ENCODE results near the gene GPC6. TPM values are rescaled to one million over a fixed set of nuclear protein-coding genes. Genes with fewer than 3 reads are reported as not detected.

The GPC6 gene
- total and polyA plus RNA-seq, 2 donors (not counting 1 experiment from before 2014, with no cell fraction given) = not detected

DNA sequence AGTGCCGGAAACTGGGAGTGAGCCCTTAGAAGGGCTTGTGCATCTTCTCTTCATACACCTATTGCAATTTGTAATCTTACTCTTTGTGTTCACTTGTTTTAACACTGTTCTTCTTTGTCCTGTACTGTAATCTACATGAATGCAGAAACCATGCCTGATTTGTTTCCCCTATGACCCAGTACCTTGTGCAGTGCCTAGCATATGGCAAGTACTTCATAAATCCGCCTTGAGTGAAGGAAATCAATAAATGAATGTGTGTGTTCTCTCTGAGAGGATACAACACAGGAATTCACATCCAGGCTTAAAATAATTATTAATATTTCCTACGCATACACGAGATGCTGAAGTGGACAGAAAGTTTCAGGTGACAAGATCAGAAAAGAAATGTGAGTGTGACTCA, 172.6 kb downstream of the GPC6 start:
- no peaks in the 10 kb centered on the region for H3K4me1 ChIP-seq (ENCODE audit: control insufficient read depth in 2 of 2, insufficient read depth in 2 of 2, low read length in 2 of 2)
- ATAC-seq (ENCODE audit: low read depth) = no peak
- no peak overlapping the region for H2AFZ ChIP-seq (ENCODE audit: insufficient read depth, low read depth, low read length, poor library complexity, severe bottlenecking)
- Mint-ChIP-seq H3K4me1 (no peaks in the 10 kb centered on the region), H3K27ac (no peak overlapping the region), H3K27me3 (no peaks in the 10 kb centered on the region), H3K9me3 (ENCODE audit: insufficient read depth) (peaks cover 3% of the 10 kb centered on the region), H3K4me3 (no peak overlapping the region)
- WGBS (ENCODE audit: insufficient coverage) = 80% methylated on average over 1 of the region's 4 CpGs
- intact Hi-C loops (cut with micrococcal nuclease) = no loop called here
- H3K79me2 ChIP-seq (ENCODE audit: control insufficient read depth, insufficient read depth, low read length) = no peaks in the 10 kb centered on the region
- ChIA-PET CTCF (no interaction called here), POLR2A (no interaction called here)
- no peak overlapping the region for H3K4me3 ChIP-seq (ENCODE audit: control extremely low read depth in 1 of 5, extremely low read depth in 1 of 5, insufficient read depth in 1 of 5, low read depth in 2 of 5, low read length in 4 of 5)
- no peak overlapping the region for H3K9ac ChIP-seq (ENCODE audit: low read length)
- H3K27me3 ChIP-seq (replicated peaks in 1 of 4; ENCODE audit: control extremely low read depth in 1 of 4, control insufficient read depth in 3 of 4, insufficient read depth in 4 of 4, low read length in 3 of 4) = no peaks in the 10 kb centered on the region
- no peaks in the 10 kb centered on the region for H3K36me3 ChIP-seq (replicated peaks in 1 of 2; ENCODE audit: control extremely low read depth in 1 of 2, control insufficient read depth in 1 of 2, extremely low read depth in 1 of 2, insufficient read depth in 2 of 2, low read length in 1 of 2)
- H3K27ac ChIP-seq (ENCODE audit: low read length in 2 of 2) = no peak overlapping the region
- H3K4me2 ChIP-seq (replicated peaks; ENCODE audit: low read depth, low read length, poor library complexity, severe bottlenecking) = no peak overlapping the region
- no peaks in the 10 kb centered on the region for H4K20me1 ChIP-seq (ENCODE audit: control insufficient read depth, insufficient read depth, low read length, poor library complexity, severe bottlenecking)
- H3K9me3 ChIP-seq (ENCODE audit: control extremely low read depth in 1 of 3, control insufficient read depth in 2 of 3, insufficient read depth in 1 of 3, low read length in 2 of 3) = peaks cover 0 to 3% (median 0%) of the 10 kb centered on the region in 3 donors
- DNase-seq = no peak
- TF ChIP-seq EZH2 (IDR thresholded peaks at IDR 0.05; ENCODE audit: borderline replicate concordance, insufficient read depth, low read depth, low read length, poor library complexity, severe bottlenecking) = no peak
- TF ChIP-seq CTCF (IDR thresholded peaks at IDR 0.05) = no peak

DNA sequence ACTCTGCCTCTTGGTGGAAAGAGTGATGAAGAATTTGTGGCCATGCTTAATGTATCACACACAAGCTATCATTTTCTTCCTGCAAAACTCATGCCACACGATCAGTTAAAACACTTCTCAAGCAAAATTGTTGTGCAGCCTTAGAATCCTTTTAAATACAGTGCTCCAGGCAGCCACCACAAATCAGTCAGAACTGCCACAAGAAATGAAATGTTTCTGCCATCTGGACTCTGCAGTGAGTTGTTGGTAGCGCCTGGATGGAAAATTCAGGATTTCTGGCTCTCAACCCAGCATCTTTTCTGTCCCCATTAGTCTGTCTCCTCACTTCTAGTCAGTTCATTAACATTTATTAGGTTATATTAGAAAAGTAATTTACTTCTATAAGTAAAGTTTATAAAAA, 179.5 kb downstream of the GPC6 start:
- Mint-ChIP-seq H3K9me3 (ENCODE audit: insufficient read depth) (peaks cover 3% of the 10 kb centered on the region), H3K27ac (no peak overlapping the region), H3K4me1 (no peaks in the 10 kb centered on the region), H3K4me3 (no peak overlapping the region), H3K27me3 (no peaks in the 10 kb centered on the region)
- H3K4me2 ChIP-seq (replicated peaks; ENCODE audit: low read depth, low read length, poor library complexity, severe bottlenecking) = no peak overlapping the region
- H3K9ac ChIP-seq (ENCODE audit: low read length) = no peak overlapping the region
- 80% methylated on average over 1 of the region's 2 CpGs for WGBS (ENCODE audit: insufficient coverage)
- H3K4me1 ChIP-seq (ENCODE audit: control insufficient read depth in 2 of 2, insufficient read depth in 2 of 2, low read length in 2 of 2) = no peaks in the 10 kb centered on the region
- intact Hi-C loops (cut with micrococcal nuclease) = no loop called here
- H3K9me3 ChIP-seq (ENCODE audit: control extremely low read depth in 1 of 3, control insufficient read depth in 2 of 3, insufficient read depth in 1 of 3, low read length in 2 of 3) = no peaks in the 10 kb centered on the region
- no peak overlapping the region for H3K4me3 ChIP-seq (ENCODE audit: control extremely low read depth in 1 of 5, extremely low read depth in 1 of 5, insufficient read depth in 1 of 5, low read depth in 2 of 5, low read length in 4 of 5)
- H2AFZ ChIP-seq (ENCODE audit: insufficient read depth, low read depth, low read length, poor library complexity, severe bottlenecking) = no peak overlapping the region
- CTCF ChIA-PET = no interaction called here
- TF ChIP-seq CTCF (IDR thresholded peaks at IDR 0.05) = no peak
- no peak for TF ChIP-seq EZH2 (IDR thresholded peaks at IDR 0.05; ENCODE audit: borderline replicate concordance, insufficient read depth, low read depth, low read length, poor library complexity, severe bottlenecking)
- ATAC-seq (ENCODE audit: low read depth) (no peak), DNase-seq (no peak)
- H3K27ac ChIP-seq (ENCODE audit: low read length in 2 of 2) = no peak overlapping the region
- no peaks in the 10 kb centered on the region for H3K36me3 ChIP-seq (replicated peaks in 1 of 2; ENCODE audit: control extremely low read depth in 1 of 2, control insufficient read depth in 1 of 2, extremely low read depth in 1 of 2, insufficient read depth in 2 of 2, low read length in 1 of 2)
- no peaks in the 10 kb centered on the region for H3K27me3 ChIP-seq (replicated peaks in 1 of 4; ENCODE audit: control extremely low read depth in 1 of 4, control insufficient read depth in 3 of 4, insufficient read depth in 4 of 4, low read length in 3 of 4)
- POLR2A ChIA-PET = no interaction called here
- no peaks in the 10 kb centered on the region for H3K79me2 ChIP-seq (ENCODE audit: control insufficient read depth, insufficient read depth, low read length)
- no peaks in the 10 kb centered on the region for H4K20me1 ChIP-seq (ENCODE audit: control insufficient read depth, insufficient read depth, low read length, poor library complexity, severe bottlenecking)

All from B cell (primary cell).